ENCODE measurements around the gene PPP1R3F. TPM values are rescaled to one million over a fixed set of nuclear protein-coding genes. Genes with fewer than 3 reads are reported as not detected.
"Not testable (repeated sequence)": the region's sequence is repeated elsewhere in the genome, so short reads cannot be mapped to it uniquely, and the experiment has no call there.

Gene PPP1R3F
- polyA plus RNA-seq, 1 donor: 3.3 TPM

DNA sequence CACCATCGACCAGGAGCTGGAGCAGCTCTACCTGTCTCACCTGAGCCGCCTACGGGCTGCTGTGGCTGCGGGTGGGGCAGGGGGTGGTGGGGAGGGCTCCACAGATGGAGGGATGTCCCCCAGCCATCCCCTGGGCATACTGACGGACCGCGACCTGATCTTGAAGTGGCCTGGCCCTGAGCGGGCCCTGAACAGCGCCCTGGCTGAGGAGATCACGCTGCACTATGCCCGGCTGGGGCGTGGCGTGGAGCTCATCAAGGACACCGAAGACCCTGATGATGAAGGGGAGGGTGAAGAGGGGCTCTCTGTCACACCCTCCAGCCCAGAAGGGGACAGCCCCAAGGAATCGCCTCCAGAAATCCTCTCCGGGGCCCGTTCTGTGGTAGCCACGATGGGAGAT is 16.5 kb downstream of the PPP1R3F start:
- no peak for DNase-seq
- no CpG with 5 or more reads among the region's 18 CpGs for WGBS (ENCODE audit: insufficient coverage, low lambda C conversion rate)

GRCh38 chrX:49286581-49286980 is 17.0 kb downstream of the PPP1R3F start:
- no peak overlapping the region for H3K27ac ChIP-seq (ENCODE audit: low read length)
- H3K36me3 ChIP-seq (ENCODE audit: control insufficient read depth, insufficient read depth, low read length): peaks cover 2% of the 10 kb centered on the region
- no peaks in the 10 kb centered on the region for H3K9me3 ChIP-seq (ENCODE audit: control insufficient read depth, low read depth, low read length)
- WGBS (ENCODE audit: insufficient coverage, low lambda C conversion rate): no CpG with 5 or more reads among the region's 4 CpGs
- no peak overlapping the region for H3K4me3 ChIP-seq (ENCODE audit: low read length)
- H3K27me3 ChIP-seq (ENCODE audit: control insufficient read depth, insufficient read depth, low read length): no peaks in the 10 kb centered on the region
- DNase-seq: no peak
- H3K4me1 ChIP-seq (ENCODE audit: control insufficient read depth, insufficient read depth, low read length): no peaks in the 10 kb centered on the region

More for the DNA sequence above, 16.5 kb downstream of the PPP1R3F start:
- H3K27ac ChIP-seq (ENCODE audit: low read length): no peak overlapping the region
- H3K27me3 ChIP-seq (ENCODE audit: control insufficient read depth, insufficient read depth, low read length): no peaks in the 10 kb centered on the region
- H3K36me3 ChIP-seq (ENCODE audit: control insufficient read depth, insufficient read depth, low read length): peaks cover 2% of the 10 kb centered on the region
- H3K9me3 ChIP-seq (ENCODE audit: control insufficient read depth, low read depth, low read length): no peaks in the 10 kb centered on the region
- H3K4me1 ChIP-seq (ENCODE audit: control insufficient read depth, insufficient read depth, low read length): no peaks in the 10 kb centered on the region
- no peak overlapping the region for H3K4me3 ChIP-seq (ENCODE audit: low read length)

- no peak for DNase-seq
These were observed 18.1 kb downstream of the PPP1R3F start for GRCh38 chrX:49287665-49288064.

GRCh38 chrX:49290215-49290614 is 20.6 kb downstream of the PPP1R3F start:
- H3K4me3 ChIP-seq (ENCODE audit: low read length): no peak overlapping the region
- H3K36me3 ChIP-seq (ENCODE audit: control insufficient read depth, insufficient read depth, low read length): peaks cover 2% of the 10 kb centered on the region
- WGBS (ENCODE audit: insufficient coverage, low lambda C conversion rate): no CpG with 5 or more reads among the region's 7 CpGs
- DNase-seq: no peak
- H3K4me1 ChIP-seq (ENCODE audit: control insufficient read depth, insufficient read depth, low read length): no peaks in the 10 kb centered on the region
- no peak overlapping the region for H3K27ac ChIP-seq (ENCODE audit: low read length)
- no peaks in the 10 kb centered on the region for H3K9me3 ChIP-seq (ENCODE audit: control insufficient read depth, low read depth, low read length)
- no peaks in the 10 kb centered on the region for H3K27me3 ChIP-seq (ENCODE audit: control insufficient read depth, insufficient read depth, low read length)

More at GRCh38 chrX:49287665-49288064, 18.1 kb downstream of the PPP1R3F start:
- Histone ChIP-seq H3K36me3 (ENCODE audit: control insufficient read depth, insufficient read depth, low read length) (peaks cover 2% of the 10 kb centered on the region), H3K27me3 (ENCODE audit: control insufficient read depth, insufficient read depth, low read length) (no peaks in the 10 kb centered on the region), H3K4me3 (ENCODE audit: low read length) (no peak overlapping the region), H3K9me3 (ENCODE audit: control insufficient read depth, low read depth, low read length) (no peaks in the 10 kb centered on the region), H3K27ac (ENCODE audit: low read length) (no peak overlapping the region), H3K4me1 (ENCODE audit: control insufficient read depth, insufficient read depth, low read length) (no peaks in the 10 kb centered on the region)
- no CpG with 5 or more reads among the region's 1 CpG for WGBS (ENCODE audit: insufficient coverage, low lambda C conversion rate)

DNA sequence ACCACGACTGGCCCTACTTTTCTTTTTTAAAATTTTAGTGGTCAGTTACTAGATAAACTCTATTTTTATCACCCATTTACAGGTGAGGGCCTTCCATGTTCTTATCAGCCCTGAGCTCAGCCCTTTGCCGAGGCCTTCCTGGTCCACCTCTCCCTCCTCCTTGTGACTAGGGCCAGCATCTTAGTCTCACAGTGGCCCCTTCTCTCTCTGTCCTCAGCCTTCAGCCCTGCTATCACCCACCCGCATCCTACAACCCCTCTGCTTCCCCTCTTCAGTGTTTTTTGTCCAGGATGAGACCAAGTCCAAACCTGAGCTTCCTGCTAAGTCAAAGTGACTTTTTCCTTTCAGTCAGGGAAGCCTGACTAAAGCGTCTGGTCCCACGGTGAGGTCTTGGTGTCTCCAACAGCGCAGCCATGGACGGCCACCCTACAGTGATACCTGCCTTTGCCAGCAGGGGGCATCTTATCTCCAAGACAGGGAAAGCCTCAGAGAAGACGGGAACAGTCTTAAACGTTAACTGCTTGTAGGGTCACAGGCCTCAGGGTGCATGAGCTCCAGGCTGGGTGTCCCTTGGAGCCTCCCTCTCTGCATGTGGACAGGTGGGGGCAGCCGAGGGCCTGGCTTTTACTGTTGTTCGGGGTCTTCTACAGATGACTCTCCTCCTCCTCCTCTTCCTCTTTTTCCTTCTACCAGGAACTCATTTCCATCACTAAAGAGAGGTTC is 22.2 kb downstream of the PPP1R3F start:
- peak; percentile 13 to 16 for DNase-seq
- H3K9me3 ChIP-seq (ENCODE audit: control insufficient read depth, low read depth, low read length): no peaks in the 10 kb centered on the region
- H3K36me3 ChIP-seq (ENCODE audit: control insufficient read depth, insufficient read depth, low read length): no peaks in the 10 kb centered on the region
- H3K4me1 ChIP-seq (ENCODE audit: control insufficient read depth, insufficient read depth, low read length): no peaks in the 10 kb centered on the region
- H3K4me3 ChIP-seq (ENCODE audit: low read length): no peak overlapping the region
- H3K27me3 ChIP-seq (ENCODE audit: control insufficient read depth, insufficient read depth, low read length): no peaks in the 10 kb centered on the region
- WGBS (ENCODE audit: insufficient coverage, low lambda C conversion rate): no CpG with 5 or more reads among the region's 11 CpGs
- H3K27ac ChIP-seq (ENCODE audit: low read length): no peak overlapping the region

DNA sequence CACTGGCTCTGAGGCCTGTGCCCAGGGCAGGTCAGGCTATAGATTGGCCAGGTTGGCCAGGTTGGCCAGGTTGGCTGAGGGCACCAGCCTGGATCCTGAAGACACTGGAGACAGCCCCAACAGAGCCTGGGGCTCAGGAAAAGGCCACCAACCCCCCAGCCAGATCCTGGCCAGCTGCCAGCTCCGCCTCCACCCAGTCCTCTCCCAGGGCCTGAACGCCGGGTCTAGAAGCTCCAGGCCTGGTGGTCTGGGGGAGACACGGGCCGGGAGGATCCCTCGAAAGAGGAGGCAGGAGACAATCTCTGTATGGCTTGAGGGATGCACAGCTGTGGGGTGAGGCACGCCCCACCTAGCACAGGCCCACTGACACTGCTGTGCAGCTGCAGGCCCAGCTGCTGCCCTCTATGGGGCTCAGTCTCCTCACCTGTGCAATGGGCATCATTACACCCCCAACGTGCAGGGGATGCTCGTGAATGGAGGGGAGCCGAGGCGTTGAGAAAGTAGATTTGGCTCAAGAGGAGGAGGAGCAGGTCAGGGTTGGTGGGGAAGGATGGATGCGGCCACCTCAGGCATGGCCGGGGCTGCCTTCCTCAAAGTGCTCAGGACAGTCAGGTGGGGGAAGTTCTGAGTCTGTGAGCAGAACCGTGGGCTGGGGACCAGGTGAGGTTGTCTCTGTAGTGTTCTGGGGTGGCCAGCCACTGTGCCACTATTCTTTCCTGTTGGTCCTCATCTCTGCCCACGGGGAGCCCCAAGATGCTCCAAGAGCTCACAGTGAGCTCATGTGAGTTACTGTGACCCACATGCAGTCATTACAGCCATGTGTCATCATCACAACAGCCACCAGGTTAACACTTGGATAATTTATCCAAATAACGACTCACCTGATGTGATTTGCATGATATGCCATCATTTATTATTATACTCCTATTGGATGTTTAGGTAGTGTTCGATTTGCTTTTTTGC is 23.1 kb downstream of the PPP1R3F start:
- DNase-seq: no peak
- Histone ChIP-seq H3K4me1 (ENCODE audit: control insufficient read depth, insufficient read depth, low read length) (no peaks in the 10 kb centered on the region), H3K27me3 (ENCODE audit: control insufficient read depth, insufficient read depth, low read length) (no peaks in the 10 kb centered on the region), H3K4me3 (ENCODE audit: low read length) (no peak overlapping the region), H3K27ac (ENCODE audit: low read length) (no peak overlapping the region), H3K9me3 (ENCODE audit: control insufficient read depth, low read depth, low read length) (no peaks in the 10 kb centered on the region), H3K36me3 (ENCODE audit: control insufficient read depth, insufficient read depth, low read length) (no peaks in the 10 kb centered on the region)
- WGBS (ENCODE audit: insufficient coverage, low lambda C conversion rate): no CpG with 5 or more reads among the region's 17 CpGs

DNA sequence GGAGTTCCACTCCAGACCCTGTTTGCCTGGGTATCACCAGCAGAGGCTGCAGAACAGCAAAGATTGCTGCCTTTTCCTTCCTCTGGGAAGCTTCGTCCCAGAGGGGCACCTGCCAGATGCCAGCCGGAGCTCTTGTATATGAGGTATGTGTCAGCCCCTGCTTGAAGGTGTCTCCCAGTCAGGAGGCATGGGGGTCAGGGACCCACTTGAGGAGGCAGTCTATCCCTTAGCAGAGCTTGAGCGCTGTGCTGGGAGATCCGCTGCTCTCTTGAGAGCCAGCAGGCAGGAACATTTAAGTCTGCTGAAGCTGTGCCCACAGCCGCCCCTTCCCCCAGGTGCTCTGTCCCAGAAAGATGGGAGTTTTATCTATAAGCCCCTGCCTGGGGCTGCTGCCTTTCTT is 29.7 kb downstream of the PPP1R3F start:
- H3K4me3 ChIP-seq (ENCODE audit: low read length); H3K27ac ChIP-seq (ENCODE audit: low read length): not testable (repeated sequence)
- WGBS (ENCODE audit: insufficient coverage, low lambda C conversion rate): no CpG with 5 or more reads among the region's 5 CpGs

GRCh38 chrX:49300703-49301102 is 31.1 kb downstream of the PPP1R3F start:
- Histone ChIP-seq H3K9me3 (ENCODE audit: control insufficient read depth, low read depth, low read length) (no peaks in the 10 kb centered on the region), H3K36me3 (ENCODE audit: control insufficient read depth, insufficient read depth, low read length) (no peaks in the 10 kb centered on the region), H3K27me3 (ENCODE audit: control insufficient read depth, insufficient read depth, low read length) (no peaks in the 10 kb centered on the region), H3K4me1 (ENCODE audit: control insufficient read depth, insufficient read depth, low read length) (no peaks in the 10 kb centered on the region), H3K4me3 (ENCODE audit: low read length) (no peak overlapping the region), H3K27ac (ENCODE audit: low read length) (no peak overlapping the region)
- DNase-seq: no peak
- no CpG with 5 or more reads among the region's 1 CpG for WGBS (ENCODE audit: insufficient coverage, low lambda C conversion rate)

More for the DNA sequence above, 29.7 kb downstream of the PPP1R3F start:
- H3K4me1 ChIP-seq (ENCODE audit: control insufficient read depth, insufficient read depth, low read length); H3K36me3 ChIP-seq (ENCODE audit: control insufficient read depth, insufficient read depth, low read length); H3K9me3 ChIP-seq (ENCODE audit: control insufficient read depth, low read depth, low read length); DNase-seq; H3K27me3 ChIP-seq (ENCODE audit: control insufficient read depth, insufficient read depth, low read length): not testable (repeated sequence)

GRCh38 chrX:49303346-49303745 is 33.8 kb downstream of the PPP1R3F start, which contains the start of gene GAGE10:
TSS of gene GAGE10 (plus strand) at chrX:49303646. CDS start at chrX:49304860, 1,214 bp downstream.
- no peaks in the 10 kb centered on the region for H3K4me1 ChIP-seq (ENCODE audit: control insufficient read depth, insufficient read depth, low read length)
- no CpG with 5 or more reads among the region's 15 CpGs for WGBS (ENCODE audit: insufficient coverage, low lambda C conversion rate)
- no peak for DNase-seq
- H3K9me3 ChIP-seq (ENCODE audit: control insufficient read depth, low read depth, low read length): no peaks in the 10 kb centered on the region
- no peaks in the 10 kb centered on the region for H3K27me3 ChIP-seq (ENCODE audit: control insufficient read depth, insufficient read depth, low read length)
- no peak within 1 kb of the TSS for H3K27ac ChIP-seq (ENCODE audit: low read length)
- no peaks in the 10 kb centered on the region for H3K36me3 ChIP-seq (ENCODE audit: control insufficient read depth, insufficient read depth, low read length)
- no peak within 1 kb of the TSS for H3K4me3 ChIP-seq (ENCODE audit: low read length)

DNA sequence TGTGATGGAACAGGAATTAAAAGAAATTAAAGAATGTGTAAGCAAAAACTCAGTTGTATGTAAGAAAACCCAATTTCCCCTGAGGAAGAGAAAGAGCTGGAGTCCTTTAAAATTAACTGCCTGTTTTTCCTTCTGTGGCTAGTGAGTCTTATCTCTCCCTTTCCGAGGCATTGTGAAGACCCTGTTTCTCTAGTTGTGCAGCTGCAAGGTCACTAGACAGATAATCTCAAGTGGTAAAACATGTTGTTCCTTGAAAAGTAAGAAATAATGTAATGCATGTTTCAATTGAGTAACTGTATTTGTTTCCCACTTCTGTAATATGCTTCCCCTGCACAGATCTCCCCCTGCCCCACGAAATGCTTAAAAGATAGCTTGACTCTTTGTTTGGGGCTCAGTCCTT is 38.2 kb downstream of the PPP1R3F start:
- H3K4me3 ChIP-seq (ENCODE audit: low read length); H3K9me3 ChIP-seq (ENCODE audit: control insufficient read depth, low read depth, low read length); H3K27ac ChIP-seq (ENCODE audit: low read length); H3K36me3 ChIP-seq (ENCODE audit: control insufficient read depth, insufficient read depth, low read length); DNase-seq; H3K4me1 ChIP-seq (ENCODE audit: control insufficient read depth, insufficient read depth, low read length); H3K27me3 ChIP-seq (ENCODE audit: control insufficient read depth, insufficient read depth, low read length): not testable (repeated sequence)
- WGBS (ENCODE audit: insufficient coverage, low lambda C conversion rate): no CpG with 5 or more reads among the region's 2 CpGs
